Testis (tissue), 3 donors: ENCODE data around the gene SLC16A7. TPM values are rescaled to one million over a fixed set of nuclear protein-coding genes. Genes with fewer than 3 reads are reported as not detected.

Source experiments
- DNase-seq: peaks from one replicate; pipeline ENCODE4 v3.0.0-alpha.2; 2019
- H3K27ac ChIP-seq, 2 donors: fragments of 200-600 bp; sonication (generic); one replicate each; pipeline ENCODE4 v1.5.1; 2019
- H3K27me3 ChIP-seq: fragments of 200-600 bp; sonication (generic); one replicate; pipeline ENCODE4 v1.5.1; 2019
- H3K36me3 ChIP-seq: fragments of 200-600 bp; sonication (generic); one replicate; pipeline ENCODE4 v1.5.1; 2017; ENCODE audit warnings: low read depth; ENCODE audit errors: missing control alignments
- H3K4me1 ChIP-seq: fragments of 200-600 bp; sonication (generic); one replicate; pipeline ENCODE4 v1.5.1; 2019
- H3K4me3 ChIP-seq, 2 donors: fragments of 200-600 bp; sonication (generic); one replicate each; pipeline ENCODE4 v1.5.1; 2017 to 2019
- H3K9me3 ChIP-seq: fragments of 200-600 bp; sonication (generic); one replicate; pipeline ENCODE4 v1.5.1; 2017
- POLR2A ChIP-seq: fragments of 450-650 bp; IDR thresholded peaks from one replicate; pipeline ENCODE4 v1.6.1; 2017; ENCODE audit warnings: antibody characterized with exemption, mild to moderate bottlenecking, moderate library complexity
- WGBS, 2 donors: methylation state at CpG; one replicate each; pipeline ENCODE4 v1.1.5; 2018; 5-methylcytosine and 5-hydroxymethylcytosine counted together
- intact Hi-C: fragments of 100-400 bp; cut with DNase I; formaldehyde crosslinking; loops from one replicate; pipeline ENCODE4 v1.15.1; 2023; ENCODE audit warnings: low total_unique reads
- polyA plus RNA-seq: library from polyadenylated mRNA; stranded (reverse); fragments of 350-450 nt; fragmentation: Illumina TruSeq; extraction: RNeasy Lipid Tissue Mini Kit (QIAGEN cat#74804); gene quantifications from one replicate; pipeline ENCODE4 v1.2.3, GENCODE V29; 2014; ENCODE audit warnings: low read depth, low replicate concordance; ENCODE audit not compliant: insufficient read depth
- total RNA-seq, 2 donors: library from RNA; depleted of rRNA; stranded (reverse); fragments of >200 nt; gene quantifications; one replicate each; pipeline ENCODE4 v1.2.3, GENCODE V29; 2016
- TF ChIP-seq, protein P1 (sequence below), 3 experiments: fragments of 450-650 bp in 2 of 3; fragments of 200-600 bp in 1 of 3; sonication (generic) in 1 of 3; IDR thresholded peaks; one replicate each; pipeline ENCODE4 v1.5.1; 2016 to 2019; ENCODE audit warnings: antibody characterized with exemption in 3 of 3, mild to moderate bottlenecking in 2 of 3, moderate library complexity in 1 of 3

SLC16A7 gene
- total and polyA plus RNA-seq, 3 donors from 2014 or later: 10.5 to 38.0 (median 15.9) TPM

- TF ChIP-seq, protein P1, sequence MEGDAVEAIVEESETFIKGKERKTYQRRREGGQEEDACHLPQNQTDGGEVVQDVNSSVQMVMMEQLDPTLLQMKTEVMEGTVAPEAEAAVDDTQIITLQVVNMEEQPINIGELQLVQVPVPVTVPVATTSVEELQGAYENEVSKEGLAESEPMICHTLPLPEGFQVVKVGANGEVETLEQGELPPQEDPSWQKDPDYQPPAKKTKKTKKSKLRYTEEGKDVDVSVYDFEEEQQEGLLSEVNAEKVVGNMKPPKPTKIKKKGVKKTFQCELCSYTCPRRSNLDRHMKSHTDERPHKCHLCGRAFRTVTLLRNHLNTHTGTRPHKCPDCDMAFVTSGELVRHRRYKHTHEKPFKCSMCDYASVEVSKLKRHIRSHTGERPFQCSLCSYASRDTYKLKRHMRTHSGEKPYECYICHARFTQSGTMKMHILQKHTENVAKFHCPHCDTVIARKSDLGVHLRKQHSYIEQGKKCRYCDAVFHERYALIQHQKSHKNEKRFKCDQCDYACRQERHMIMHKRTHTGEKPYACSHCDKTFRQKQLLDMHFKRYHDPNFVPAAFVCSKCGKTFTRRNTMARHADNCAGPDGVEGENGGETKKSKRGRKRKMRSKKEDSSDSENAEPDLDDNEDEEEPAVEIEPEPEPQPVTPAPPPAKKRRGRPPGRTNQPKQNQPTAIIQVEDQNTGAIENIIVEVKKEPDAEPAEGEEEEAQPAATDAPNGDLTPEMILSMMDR (IDR thresholded peaks at IDR 0.05): no peak
- TF ChIP-seq POLR2A: no peak
- intact Hi-C loops: no loop called here
- no peaks in the 10 kb centered on the region for H3K4me1 ChIP-seq
- H3K27ac ChIP-seq: no peak overlapping the region
- H3K4me3 ChIP-seq: no peak overlapping the region
- H3K9me3 ChIP-seq: no peaks in the 10 kb centered on the region
- H3K27me3 ChIP-seq: no peaks in the 10 kb centered on the region
- DNase-seq: no peak
- no peaks in the 10 kb centered on the region for H3K36me3 ChIP-seq
- WGBS, 2 donors: 61 to 71% methylated on average over 2 of the region's 2 CpGs
Observed at GRCh38 chr12:59668674-59669073, 72.8 kb downstream of the SLC16A7 start.

DNA sequence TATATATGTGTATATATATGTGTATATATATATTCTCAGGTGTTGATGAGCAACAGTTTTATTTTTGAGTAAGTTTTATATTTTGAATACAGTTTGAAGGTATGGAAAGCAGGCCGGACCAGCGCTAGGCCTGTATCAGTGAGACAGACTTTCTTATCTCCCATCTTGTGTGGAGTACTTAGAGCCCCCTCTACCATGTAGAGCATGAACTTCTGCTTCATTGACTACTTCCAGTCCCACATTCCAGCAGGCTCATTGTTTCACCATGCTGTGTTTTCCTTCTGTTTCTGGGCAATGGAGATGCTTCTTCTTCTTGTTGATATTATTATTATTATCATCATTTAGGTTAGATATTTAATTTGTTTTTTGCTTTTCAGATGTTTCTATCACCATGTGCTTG lies 76.4 kb downstream of the SLC16A7 start:
- H3K27ac ChIP-seq: no peak overlapping the region
- WGBS, 2 donors: 82 to 97% methylated on average over 2 of the region's 2 CpGs
- no peak overlapping the region for H3K4me3 ChIP-seq
- intact Hi-C loops: no loop called here
- TF ChIP-seq, protein P1 (IDR thresholded peaks at IDR 0.05): no peak
- TF ChIP-seq POLR2A: no peak
- no peaks in the 10 kb centered on the region for H3K27me3 ChIP-seq
- no peaks in the 10 kb centered on the region for H3K4me1 ChIP-seq
- DNase-seq: no peak
- no peaks in the 10 kb centered on the region for H3K36me3 ChIP-seq
- no peaks in the 10 kb centered on the region for H3K9me3 ChIP-seq

- Histone ChIP-seq H3K36me3 (no peaks in the 10 kb centered on the region), H3K27me3 (no peaks in the 10 kb centered on the region), H3K4me3 (no peak overlapping the region), H3K4me1 (no peaks in the 10 kb centered on the region), H3K27ac (no peak overlapping the region), H3K9me3 (no peaks in the 10 kb centered on the region)
- intact Hi-C loops: no loop called here
- TF ChIP-seq POLR2A: no peak
- TF ChIP-seq, protein P1 (IDR thresholded peaks at IDR 0.05): no peak
- WGBS, 2 donors: 97 to 100% methylated on average over 1 of the region's 1 CpG
- DNase-seq: no peak
Observed at GRCh38 chr12:59675461-59675860, 79.6 kb downstream of the SLC16A7 start.

GRCh38 chr12:59677857-59678256 lies 82.0 kb downstream of the SLC16A7 start:
- TF ChIP-seq POLR2A: no peak
- TF ChIP-seq, protein P1 (IDR thresholded peaks at IDR 0.05): no peak
- Histone ChIP-seq H3K9me3 (no peaks in the 10 kb centered on the region), H3K4me3 (no peak overlapping the region), H3K27me3 (no peaks in the 10 kb centered on the region), H3K36me3 (no peaks in the 10 kb centered on the region), H3K27ac (no peak overlapping the region), H3K4me1 (no peaks in the 10 kb centered on the region)
- no peak for DNase-seq
- intact Hi-C loops: no loop called here
- WGBS, 2 donors: 71 to 86% methylated on average over 1 to 3 of the region's 3 CpGs

GRCh38 chr12:59678759-59679411 lies 83.1 kb downstream of the SLC16A7 start:
- no peak for DNase-seq

More at GRCh38 chr12:59678759-59679411, 83.1 kb downstream of the SLC16A7 start:
- TF ChIP-seq, protein P1 (IDR thresholded peaks at IDR 0.05): no peak
- TF ChIP-seq POLR2A: no peak
- H3K9me3 ChIP-seq: no peaks in the 10 kb centered on the region
- no peaks in the 10 kb centered on the region for H3K4me1 ChIP-seq
- no peak overlapping the region for H3K27ac ChIP-seq
- H3K4me3 ChIP-seq: no peak overlapping the region
- H3K27me3 ChIP-seq: no peaks in the 10 kb centered on the region
- intact Hi-C loops: no loop called here
- 94 to 100% methylated on average over 4 of the region's 5 CpGs for WGBS, 2 donors
- H3K36me3 ChIP-seq: no peaks in the 10 kb centered on the region
